HG03558 (cell line): ENCODE data around the gene S100Z.
"Not testable (repeated sequence)": the region's sequence is repeated elsewhere in the genome, so short reads cannot be mapped to it uniquely, and the experiment has no call there.

ENCODE experiments used
- ATAC-seq: cut with Tn5 transposase; IDR thresholded peaks from one replicate; pipeline ENCODE4 v1.9.1; 2021; ENCODE audit warnings: moderate number of reproducible peaks; ENCODE audit not compliant: unreplicated experiment; ENCODE audit errors: extremely low read depth

Gene S100Z

GRCh38 chr5:76849419-76850291, at the start of gene S100Z:
S100Z (plus strand) TSS chr5:76850014; CDS start chr5:76875360, 25,346 bp downstream.
- ATAC-seq, result no peak

- no peak for ATAC-seq
Observed at GRCh38 chr5:76800579-76800978, 49.2 kb upstream of the S100Z start.

GRCh38 chr5:76801159-76801802, 48.5 kb upstream of the S100Z start:
- no peak for ATAC-seq

- ATAC-seq, result no peak
Observed at GRCh38 chr5:76801803-76802195, 48.0 kb upstream of the S100Z start.

DNA sequence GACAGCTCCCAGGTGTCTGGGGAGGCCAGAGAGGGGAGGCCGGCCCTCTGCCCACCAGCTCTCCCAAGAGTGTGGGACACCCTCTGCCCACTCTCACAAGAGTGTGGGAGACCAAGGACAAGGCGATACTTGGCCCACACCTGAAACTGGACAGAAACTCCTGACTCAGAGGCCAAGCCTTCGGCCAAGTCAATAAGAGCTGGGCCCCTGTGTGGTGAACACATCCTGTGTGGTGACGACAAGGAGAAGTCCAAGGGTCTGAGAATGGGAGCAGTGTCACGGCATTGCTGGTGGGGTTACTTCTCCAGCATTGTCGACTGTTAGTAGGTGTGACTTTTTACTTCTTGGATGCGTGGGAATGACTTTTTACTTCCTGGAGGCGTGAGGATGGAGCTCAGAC, 45.5 kb upstream of the S100Z start:
- no peak for ATAC-seq

DNA sequence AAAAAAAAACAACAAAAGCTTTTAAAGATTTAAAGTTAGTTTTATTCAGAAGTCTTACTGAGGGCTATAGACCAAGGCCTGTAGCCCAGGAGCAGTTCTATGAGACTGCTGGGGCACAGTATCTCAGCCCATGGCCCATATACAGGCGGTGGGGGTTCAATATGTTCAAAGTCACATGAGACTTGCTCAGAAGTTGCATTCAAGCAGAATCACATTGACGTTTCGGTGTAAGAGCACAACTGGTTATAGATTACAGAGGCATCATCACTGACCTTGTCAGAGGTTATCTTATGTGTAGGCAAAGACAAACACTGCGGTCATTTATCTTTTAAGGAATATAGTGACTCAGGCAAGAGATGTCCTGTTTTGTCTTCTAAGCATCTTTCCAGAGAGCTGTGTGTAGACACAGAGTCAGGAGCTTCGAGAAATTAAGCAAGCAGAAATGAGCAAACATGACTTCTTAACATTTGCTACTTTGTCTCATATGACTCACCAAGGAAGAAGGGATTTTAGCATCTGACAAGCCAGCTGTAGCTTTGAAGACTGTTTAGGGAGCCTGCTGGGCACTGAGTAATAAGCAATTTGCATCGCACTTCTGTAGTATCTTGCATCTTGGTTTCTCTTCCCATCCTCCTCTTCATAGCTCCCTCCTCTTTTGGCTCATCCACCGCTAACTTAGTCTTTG, 43.9 kb upstream of the S100Z start:
- no peak for ATAC-seq

DNA sequence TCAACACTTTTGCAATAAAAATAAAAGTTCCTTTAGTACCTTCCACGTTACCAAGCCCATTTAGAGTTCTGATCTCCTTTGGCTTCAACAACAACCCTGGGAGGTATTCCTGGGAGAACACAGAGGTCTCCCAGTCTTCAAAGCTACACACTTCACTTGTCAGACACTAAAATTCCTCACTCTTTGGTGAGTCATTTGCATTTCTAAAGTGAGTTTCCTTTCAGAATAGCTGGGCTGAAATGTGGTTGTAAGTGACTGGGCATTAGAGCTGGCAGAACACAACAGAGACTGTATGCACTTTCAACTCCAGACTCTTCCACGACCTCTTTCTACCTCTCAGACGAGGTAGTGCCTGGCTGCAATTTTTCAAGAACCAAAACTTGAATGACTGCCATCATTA, 42.5 kb upstream of the S100Z start:
- no peak for ATAC-seq

DNA sequence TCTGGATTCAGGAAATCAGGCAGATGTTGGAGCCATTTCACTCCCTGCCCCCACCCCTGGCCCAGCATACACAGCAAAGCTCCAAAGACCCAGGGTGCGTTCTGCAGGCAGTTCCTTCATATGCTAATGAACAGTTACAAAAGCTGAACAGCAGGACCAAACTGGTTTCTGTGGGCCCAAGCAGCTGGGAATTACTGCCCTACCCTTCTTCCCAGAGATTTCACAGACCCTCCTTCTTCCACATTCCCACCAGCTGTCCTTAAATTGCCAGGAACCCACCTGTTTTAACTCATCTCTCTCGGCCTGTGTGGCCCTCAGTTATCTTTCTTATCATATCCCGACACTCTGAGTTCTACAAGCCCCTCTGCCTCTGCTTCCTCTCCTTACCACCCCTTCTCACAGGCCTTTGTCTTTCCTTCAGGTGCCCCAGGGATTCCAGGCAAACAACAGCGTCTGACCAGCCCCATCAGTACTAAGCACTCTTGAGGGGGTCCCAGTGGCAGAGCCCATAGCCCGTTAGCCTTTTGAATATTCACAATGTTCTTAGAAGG, 41.6 kb upstream of the S100Z start:
- no peak for ATAC-seq

DNA sequence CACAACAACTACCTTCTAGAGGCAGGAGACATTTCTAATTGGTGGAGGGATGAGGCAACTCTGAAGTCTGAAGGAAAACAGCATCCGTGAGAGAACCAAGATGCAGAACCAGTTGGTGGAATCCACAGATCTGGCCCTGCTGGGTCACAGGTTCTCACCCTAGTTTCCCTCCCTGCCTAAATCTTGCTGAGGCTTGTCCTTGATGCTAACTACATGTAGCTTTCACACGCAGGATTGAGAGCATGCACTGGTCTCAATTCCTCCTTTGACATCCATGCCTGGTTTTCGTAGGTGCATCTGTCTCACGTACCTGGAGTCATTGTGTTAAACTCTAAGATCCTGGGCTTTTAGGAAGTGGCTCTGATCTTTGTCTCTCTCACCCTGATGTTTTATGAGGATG, 40.7 kb upstream of the S100Z start:
- ATAC-seq, result no peak

DNA sequence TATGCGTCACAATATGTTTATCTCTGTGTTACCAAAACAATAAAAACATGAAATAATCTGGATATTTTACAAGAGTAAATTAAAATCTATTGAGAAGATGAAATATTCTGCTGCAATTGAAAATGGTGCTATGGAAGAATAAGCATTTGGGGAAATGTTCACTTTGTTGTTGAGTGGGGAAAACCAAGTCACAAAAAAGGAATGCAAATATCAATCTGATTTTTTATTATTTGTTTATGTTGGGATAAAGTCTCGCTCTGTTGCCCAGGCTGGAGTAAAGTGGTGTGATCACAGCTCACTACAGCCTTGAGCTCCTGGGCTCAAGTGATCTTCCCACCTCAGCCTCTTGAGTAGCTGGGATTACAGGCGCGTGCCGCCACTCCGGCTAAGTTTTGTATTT, 39.6 kb upstream of the S100Z start:
- no peak for ATAC-seq

GRCh38 chr5:76811214-76811613, 38.6 kb upstream of the S100Z start:
- ATAC-seq, result no peak

GRCh38 chr5:76812209-76812608, 37.6 kb upstream of the S100Z start:
- not testable (repeated sequence) for ATAC-seq

- ATAC-seq, result no peak
Observed at GRCh38 chr5:76813982-76814562, 35.7 kb upstream of the S100Z start.

GRCh38 chr5:76816110-76816831, 33.5 kb upstream of the S100Z start:
- no peak for ATAC-seq

- ATAC-seq, result no peak
Observed at GRCh38 chr5:76818844-76819831, 30.7 kb upstream of the S100Z start, which contains the start of gene F2RL1. F2RL1 (plus strand) TSS chr5:76819030; CDS start chr5:76819183, 153 bp downstream.

- no peak for ATAC-seq
Observed at GRCh38 chr5:76819851-76820525, 29.8 kb upstream of the S100Z start.

DNA sequence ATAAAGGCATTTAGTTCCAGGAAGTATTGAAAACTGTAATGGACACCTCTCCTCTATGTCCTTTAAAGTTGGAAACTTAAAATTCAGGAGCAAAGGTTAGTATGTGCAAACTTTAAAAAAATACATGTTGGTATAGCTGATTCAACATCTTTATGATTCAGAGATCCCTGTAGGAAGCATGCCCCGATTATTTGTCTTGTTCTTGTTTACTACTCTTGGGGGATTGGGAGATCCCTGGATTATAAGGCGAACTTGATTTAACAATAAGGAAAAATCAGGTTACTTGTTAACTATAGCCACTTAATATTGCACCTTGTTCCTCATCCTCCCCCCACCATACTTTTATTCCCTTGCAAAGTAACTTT, 29.3 kb upstream of the S100Z start:
- no peak for ATAC-seq

- ATAC-seq, result no peak
Observed at GRCh38 chr5:76821136-76821535, 28.7 kb upstream of the S100Z start.
